ENCODE results near the gene PSMD6.

The PSMD6 gene

DNA sequence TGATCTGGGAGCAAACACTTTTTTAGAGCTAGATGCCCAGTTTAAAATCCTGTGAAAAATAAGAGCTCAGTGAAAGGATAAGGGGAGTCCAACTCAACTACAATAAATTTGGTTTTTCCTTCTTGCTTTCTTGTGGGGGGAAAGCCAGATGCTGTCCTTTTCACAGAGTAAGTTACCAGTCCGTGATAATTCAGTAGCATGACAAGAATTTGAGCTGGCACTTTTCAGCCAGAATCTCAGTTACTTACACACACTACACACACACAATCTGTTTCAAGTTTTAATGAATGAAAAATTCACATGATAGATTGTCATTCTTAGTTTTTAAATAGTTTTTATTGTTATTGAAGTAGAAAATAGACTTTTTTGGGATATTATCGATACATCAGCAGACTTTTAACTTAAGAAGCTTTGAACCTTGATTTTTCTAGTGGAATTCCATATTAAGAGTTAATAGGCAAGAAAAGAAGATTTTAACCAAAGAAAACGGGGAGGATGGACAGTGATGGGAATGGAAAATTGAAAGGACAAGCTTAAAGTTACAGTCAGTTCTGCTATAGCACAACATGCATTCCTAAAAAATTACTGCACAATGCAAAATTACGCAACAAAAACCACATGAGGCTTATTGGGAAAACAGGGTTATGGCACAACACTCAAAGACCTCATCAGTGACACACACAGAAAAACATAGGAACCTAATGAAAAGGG is 47.0 kb downstream of the PSMD6 start:
- DNase-seq = no peak

DNA sequence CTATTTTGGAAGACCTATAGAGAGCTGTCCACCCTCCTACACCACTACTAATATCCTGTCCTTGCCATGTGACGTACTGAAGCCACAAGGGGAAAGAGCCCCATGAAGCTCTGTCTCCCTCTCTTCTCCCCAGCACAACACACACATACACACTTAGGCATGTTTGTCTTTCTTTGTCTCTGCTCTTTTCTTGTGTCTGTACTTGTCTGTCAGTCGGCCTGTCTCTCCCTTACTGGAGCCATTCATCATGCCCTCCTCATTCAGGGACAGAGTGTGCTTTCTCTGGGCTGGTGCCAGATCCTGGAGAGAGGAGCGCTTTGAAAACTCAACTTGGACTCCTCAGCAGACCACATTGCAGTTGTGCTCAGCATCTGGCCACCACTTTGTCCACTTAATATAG is 47.6 kb downstream of the PSMD6 start:
- DNase-seq = no peak

DNA sequence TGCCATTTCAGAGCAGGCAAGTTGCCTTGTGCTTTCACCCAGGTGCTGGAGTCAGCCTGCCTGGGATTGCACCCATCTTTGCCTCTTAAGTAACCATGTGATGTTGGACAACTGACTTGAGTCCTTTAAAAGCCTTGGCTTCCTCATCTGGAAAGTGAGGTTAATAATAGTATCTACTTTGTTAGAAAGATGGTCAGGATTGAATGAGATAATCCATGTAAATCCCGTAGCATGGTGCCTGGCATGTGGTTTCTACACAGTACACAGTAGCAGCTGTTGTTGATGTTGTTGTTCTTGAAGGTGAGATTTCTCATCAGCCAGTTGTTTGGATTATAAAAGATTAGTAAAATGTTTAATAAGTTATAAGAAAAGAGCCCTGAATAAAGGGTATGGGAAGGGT is 48.8 kb downstream of the PSMD6 start:
- DNase-seq = no peak

DNA sequence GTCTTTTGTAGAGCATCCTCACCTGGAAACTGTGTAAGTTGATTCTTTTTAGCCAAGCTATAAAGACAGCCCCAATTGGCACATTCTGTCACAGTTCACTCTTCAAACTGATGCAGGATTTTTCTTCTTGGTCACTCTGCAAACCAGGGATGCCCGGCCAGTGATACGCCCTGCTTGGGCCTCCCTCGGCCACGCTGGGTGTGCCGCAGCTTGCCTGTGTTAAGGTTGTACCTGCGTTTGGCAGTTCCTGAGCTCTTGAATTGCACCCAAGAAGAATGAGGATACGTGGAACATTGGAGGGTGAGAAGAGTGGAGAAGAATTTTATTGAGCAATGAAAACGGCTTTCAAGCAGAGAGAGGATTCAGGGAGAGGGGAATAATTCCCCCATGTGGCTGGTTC is 49.9 kb downstream of the PSMD6 start:
- DNase-seq = no peak

DNA sequence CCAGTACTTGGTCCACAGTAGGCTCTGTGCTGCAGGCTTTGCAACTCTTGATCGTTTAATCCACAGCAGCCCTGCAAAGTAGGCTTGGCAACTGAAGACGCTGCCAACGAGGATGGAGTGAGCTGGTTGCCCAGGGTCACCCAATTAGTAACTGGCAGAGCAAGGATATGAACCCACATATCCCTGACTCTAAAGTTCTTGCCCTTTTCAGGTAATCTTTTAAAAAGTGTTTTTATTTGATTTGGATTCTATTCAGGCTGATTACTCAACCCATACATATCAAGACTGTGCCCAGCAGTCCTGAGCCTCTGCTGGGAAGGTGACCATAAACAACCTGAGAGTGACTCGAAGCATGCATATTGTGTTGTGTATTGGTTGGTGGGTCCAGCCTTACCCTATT is 50.3 kb downstream of the PSMD6 start:
- no peak for DNase-seq

DNA sequence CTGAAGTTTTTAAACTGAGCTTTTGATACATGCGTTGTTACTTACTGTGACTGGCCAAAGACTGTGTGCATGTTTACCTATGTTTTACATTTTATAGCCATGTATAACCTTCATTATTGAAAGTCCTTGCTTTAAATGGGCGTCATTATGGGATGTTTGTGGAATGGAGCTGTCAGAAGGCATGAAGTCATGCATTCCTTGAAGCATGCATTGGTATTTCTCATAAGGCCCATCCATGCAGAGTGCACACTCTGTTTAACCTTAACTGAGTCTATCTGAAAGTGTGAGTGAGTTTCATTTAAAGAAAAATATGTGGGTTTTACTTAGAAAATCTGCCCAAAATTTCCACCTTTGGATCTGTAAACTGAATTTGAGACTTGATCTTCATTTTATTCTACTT is 51.1 kb downstream of the PSMD6 start:
- no peak for DNase-seq

DNA sequence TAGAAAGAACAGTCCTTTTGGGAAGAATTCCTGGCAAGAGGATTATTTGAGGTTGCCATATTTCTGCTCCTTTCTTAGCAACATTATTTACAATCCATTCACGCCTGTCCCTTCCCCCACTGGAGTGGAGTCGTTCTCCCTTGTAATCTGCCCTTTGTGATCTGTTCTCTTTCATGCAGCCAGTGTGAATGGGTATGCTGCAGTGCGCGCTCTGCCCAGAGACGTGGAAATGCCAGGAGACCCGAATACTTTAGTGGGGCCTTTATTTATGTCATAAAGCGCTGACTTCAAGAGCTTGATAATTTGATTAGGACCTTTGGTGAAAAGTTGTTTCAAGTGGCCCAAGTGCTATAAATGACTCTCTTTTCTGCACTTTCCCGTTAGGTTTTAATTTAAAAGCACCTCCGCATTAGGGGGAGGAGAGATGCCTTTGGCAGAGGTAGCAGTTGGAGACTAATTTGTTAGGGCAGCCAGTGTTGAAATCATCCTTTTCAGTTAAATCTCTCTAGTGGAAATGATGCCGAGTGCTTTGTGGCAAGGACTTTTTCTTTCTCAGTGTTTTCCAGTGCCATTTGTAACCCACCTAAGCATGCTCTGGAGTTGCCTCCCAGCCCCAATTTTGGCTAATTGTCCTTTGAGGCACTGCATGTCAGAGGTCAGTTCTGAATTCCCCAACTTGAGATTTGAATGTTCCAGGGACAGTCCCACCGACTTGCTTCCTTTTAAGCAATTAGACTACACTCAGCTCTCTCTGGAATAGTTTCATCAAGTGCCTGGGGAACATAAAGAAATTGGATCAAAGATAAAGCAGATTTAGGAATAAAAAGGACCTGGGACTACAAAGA is 52.4 kb downstream of the PSMD6 start:
- no peak for DNase-seq

DNA sequence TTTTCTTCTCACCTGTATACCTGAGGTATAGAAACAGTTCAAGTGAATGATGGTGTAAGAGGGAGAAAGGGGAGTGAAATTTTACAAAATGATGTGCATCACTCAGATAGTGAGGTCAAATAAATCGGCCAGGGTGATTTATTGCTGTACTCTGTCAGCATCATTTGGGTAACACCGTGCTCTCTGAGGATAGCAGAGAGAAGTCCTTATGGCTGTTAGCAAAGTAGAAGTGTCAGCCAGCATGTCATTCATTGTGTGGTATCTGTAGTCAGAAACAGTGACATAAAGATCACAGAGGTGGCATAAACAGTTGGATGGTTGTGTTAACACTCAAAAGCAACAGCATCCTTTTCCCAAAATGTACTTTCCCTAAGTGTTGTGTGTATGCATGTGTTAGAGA is 53.4 kb downstream of the PSMD6 start:
- DNase-seq = no peak

DNA sequence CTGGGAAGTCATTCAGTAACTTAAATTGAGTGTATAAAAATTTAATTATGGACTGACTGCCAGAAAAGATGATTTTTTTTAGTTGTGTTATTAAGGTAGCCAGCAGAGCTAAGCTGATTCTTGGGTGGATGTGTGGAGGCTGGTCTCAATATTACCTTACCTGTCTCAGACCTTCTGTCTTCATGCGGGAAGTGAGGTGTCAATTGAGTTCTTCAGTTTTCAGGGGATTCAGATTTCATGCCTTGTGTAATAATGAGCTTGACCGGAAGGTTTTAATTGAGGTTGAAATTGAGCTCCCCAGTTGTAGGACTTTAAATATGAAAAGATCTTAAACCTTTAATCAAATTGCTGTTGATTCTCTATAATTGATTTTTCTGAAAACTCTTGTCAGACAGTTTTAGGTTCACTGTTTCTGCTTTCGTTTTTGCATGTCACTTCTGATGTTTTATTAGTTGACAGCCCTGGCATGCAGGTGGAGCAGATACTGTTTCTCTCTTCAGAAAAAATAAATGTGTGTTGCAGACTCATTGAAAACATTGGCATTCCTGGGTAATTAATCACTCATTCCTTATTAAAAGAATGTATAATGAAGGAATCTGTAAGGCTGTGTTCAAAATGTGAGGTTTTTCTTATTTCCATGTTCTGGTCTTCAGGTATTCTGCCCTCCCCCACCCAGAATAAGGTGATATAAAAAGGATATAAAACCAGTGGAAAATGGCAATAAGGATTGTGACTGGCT is 54.5 kb downstream of the PSMD6 start:
- no peak for DNase-seq

DNA sequence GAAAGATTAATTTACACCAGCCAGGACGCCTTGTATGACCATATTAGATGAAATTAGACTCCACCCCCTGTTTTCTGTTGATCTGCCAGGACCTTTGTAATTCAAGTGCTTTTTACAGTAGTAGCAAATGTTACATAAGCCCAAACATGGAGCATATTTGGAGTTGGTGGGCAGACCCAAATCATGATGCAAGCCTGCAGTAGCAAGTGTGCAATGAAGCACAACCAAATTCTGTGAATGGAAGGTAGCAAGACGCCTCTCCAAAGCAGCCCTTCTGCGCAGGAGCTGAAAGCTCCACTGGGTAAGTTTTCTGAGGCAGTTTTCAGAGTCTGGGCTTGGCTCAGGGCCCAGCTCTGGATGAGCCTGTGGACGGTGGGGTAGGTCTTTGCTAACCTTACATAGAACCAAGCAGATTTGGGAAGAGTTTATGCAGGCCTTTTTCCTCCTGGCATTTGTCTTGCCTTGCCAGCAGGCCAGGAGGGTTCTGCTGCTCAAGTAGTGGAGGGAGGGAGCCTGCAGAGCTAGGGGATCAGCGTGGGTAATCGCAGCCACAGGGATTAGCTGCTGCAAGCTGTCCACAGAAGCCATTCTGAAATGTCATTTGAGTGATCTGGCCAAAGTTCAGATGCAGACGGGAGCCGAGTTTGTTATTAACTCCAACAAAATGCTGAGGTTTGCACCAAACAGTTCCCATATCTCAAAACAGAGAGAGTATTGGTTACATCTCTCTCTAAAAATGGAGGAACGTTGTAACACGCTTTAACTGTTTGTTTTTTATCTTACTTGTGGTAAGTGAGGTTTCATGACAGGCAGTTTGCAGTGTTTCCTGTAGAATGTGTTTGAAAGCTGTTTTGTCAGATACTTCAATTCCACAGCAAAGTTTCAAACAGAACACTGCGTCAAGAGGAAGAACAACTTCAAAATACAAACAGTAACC is 55.4 kb downstream of the PSMD6 start:
- peak; percentile 21 for DNase-seq

DNA sequence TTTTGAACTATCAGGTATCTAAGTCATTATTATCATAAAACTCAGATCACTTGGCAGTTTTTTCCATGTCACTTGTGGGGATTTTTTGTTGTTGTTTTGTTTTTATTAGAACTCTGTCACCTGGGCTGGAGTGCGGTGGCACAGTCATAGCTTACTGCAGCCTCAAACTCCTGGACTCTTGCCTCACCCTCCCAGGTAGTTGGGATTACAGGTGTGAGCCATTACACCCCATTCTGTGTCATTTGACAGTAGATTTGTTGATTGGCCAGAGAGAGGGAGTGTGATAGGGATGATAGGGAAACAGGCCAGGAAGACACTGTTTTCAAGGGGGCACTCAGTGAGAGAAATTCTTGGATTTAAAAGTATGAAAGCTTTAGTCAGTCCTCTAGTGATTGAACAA is 56.4 kb downstream of the PSMD6 start:
- no peak for DNase-seq

DNA sequence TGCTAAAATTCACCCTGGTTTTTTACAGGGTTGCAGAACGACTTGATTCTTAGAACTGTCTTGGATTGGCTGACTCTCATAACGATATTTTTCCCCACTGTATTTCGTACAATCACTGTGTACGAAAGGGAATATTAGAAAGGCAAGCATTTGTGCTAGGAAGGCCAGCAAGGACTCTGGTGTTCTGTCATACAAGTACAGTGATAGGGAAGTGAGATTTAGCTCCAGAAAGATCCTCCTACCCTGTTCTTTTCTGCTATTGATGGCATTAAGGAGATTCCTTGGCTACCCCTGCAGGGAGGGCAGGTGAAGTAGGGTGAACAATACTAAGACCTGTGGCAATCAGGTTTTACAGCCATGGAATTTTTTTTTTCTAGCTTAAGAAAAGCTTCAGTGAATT is 57.3 kb downstream of the PSMD6 start:
- DNase-seq = no peak

DNA sequence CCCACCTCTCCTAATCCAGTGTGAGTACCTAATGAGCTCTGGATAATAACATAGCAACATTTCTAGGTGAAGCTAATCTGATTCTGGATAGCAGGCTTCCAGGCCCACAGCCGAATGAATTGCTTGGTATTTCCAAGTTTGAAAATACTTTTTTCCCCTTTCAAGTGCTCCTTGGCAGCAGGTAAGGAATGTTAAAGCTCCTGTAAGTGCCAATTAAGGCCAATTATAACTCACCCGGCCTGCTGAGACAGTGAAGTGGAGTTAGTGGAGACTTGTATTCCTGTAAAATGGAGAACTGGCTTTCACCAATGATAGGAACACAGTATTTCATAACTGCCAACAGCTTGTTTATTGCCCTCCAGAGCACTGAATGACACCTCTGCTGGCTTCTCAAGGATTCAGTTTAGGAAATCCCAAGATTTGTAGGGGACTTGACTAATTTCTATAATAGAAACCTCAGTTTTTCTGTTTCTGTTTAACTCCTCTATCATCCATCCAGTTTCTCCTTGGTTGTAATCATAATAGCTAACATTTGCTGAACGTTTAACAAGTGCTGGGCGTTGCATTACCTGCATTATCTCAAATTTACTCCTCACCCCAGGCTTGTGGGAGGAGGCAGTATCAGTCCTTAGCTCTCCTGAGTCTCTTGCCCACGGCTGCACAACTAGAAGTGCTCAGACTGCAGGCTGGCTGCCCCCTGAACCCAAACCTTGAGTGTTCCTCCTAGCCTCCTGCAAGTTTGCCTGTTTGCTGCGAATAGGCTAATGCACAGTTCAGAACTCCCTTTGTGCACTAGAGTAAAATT is 58.4 kb downstream of the PSMD6 start:
- DNase-seq = no peak

DNA sequence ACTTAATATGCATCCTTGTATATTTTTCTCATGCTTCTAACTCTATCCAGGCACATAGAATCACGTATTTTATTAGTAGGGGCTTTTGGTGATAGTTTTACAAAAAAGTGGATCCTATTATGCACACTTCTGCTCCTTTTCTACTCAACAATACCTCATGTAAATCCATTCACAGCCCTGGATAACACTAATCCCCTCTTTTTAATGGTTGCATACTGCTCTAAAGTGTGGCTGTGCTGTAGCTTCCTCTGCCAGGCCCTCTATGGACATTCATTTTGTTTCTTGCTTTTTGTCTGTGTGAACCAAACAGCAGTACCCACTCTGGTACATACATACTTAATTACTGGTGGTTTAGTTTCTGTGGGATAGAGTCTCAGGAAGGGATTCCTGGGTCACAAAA is 59.8 kb downstream of the PSMD6 start:
- no peak for DNase-seq

DNA sequence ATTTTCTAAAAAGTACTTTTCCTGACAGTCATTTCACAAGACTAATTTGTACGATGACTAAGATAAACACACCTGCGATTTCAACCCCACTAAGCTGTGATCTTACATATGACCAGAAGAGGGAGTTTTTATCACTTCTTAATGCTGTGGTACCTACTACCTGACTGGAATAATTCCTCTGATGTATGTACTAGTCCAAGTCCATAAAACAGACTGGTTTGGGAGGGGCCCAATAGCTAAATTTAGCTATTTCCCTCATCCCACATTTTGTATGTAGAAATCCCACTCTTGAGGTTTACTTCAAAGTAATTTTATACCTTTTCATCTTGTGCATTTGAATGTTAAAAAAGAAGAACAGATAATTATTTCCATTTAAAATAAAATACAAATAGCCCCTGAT is 61.4 kb downstream of the PSMD6 start:
- DNase-seq = no peak

All from activated CD8-positive, alpha-beta memory T cell treated with anti-CD3 and anti-CD28 coated beads, Interleukin-2, amount 50 U/mL, for 4 hours (primary cell).